ENCODE measurements around the gene ELFN1. TPM values are rescaled to one million over a fixed set of nuclear protein-coding genes. Genes with fewer than 3 reads are reported as not detected.

Gene ELFN1
- total RNA-seq, 1 donor from 2014 or later, result 1.2 TPM

Other genes starting within 250 kb of the ELFN1 start
- gene MICALL2, start 210.8 kb upstream of the ELFN1 start, total RNA-seq, result 14.4 and 19.1 TPM in 2 replicates
- 44.6 and 80.1 TPM in 2 replicates for gene INTS1, start 165.9 kb upstream of the ELFN1 start, total RNA-seq
- 34.7 and 42.9 TPM in 2 replicates for gene MAFK, start 139.6 kb upstream of the ELFN1 start, total RNA-seq
- gene TMEM184A, start 114.1 kb upstream of the ELFN1 start, total RNA-seq, result under 0.01 and 0.05 TPM in 2 replicates
- 12.6 and 20.1 TPM in 2 replicates for gene PSMG3, start 100.2 kb upstream of the ELFN1 start, total RNA-seq

Data from dermis blood vessel endothelial cell (primary cell).